Prostate gland (tissue), 2 donors: ENCODE results near the gene RMI2.

Source experiments
- POLR2AphosphoS5 ChIP-seq: sonication (generic); formaldehyde crosslinking; IDR thresholded peaks from one replicate; pipeline ENCODE4 v1.6.1; 2017; ENCODE audit warnings: antibody characterized with exemption
- TF ChIP-seq, protein P1 (sequence below), 4 experiments: fragments of 200-600 bp in 2 of 4; fragments of 450-650 bp in 2 of 4; sonication (generic) in 2 of 4; IDR thresholded peaks; 1 replicate in 3 of 4; 2 replicates in 1 of 4; pipeline ENCODE4 v1.5.1; 2016 to 2019; ENCODE audit warnings: antibody characterized with exemption in 4 of 4, mild to moderate bottlenecking in 2 of 4, moderate library complexity in 2 of 4

DNA sequence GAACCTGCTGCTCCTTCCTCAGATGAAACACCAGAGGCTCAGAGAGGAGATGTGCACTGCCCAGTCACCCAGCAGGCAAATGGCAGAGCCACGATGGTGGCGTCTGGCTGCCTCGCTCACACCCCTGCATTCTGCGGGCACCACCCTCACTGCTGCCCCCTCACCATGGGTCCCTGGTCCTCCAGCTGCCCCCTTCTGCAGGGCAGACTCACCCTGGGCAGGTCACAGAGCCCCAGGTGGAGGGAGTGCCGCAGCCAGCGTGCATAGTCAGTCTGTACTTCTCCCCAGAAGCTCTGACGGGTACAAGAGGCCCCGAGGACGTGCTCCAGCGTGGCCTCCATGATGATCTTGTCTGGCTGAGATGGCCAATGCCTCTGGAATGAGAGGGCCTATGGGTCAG lies 52.9 kb downstream of the RMI2 start:
- TF ChIP-seq, protein P1, sequence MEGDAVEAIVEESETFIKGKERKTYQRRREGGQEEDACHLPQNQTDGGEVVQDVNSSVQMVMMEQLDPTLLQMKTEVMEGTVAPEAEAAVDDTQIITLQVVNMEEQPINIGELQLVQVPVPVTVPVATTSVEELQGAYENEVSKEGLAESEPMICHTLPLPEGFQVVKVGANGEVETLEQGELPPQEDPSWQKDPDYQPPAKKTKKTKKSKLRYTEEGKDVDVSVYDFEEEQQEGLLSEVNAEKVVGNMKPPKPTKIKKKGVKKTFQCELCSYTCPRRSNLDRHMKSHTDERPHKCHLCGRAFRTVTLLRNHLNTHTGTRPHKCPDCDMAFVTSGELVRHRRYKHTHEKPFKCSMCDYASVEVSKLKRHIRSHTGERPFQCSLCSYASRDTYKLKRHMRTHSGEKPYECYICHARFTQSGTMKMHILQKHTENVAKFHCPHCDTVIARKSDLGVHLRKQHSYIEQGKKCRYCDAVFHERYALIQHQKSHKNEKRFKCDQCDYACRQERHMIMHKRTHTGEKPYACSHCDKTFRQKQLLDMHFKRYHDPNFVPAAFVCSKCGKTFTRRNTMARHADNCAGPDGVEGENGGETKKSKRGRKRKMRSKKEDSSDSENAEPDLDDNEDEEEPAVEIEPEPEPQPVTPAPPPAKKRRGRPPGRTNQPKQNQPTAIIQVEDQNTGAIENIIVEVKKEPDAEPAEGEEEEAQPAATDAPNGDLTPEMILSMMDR (IDR thresholded peaks at IDR 0.05) = no peak
- TF ChIP-seq POLR2AphosphoS5 = no peak
